DOHH2 (cell line): ENCODE measurements around the gene PRR23E.

ENCODE experiments used
- H3F3A ChIP-seq: fragments of 200-600 bp; sonication (generic), shearing (Covaris generic); 2 replicates; pipeline ENCODE4 v1.6.0; 2016; ENCODE audit warnings: antibody characterized with exemption, mild to moderate bottlenecking; ENCODE audit not compliant: control insufficient read depth, insufficient read depth
- H3K27ac ChIP-seq: fragments of 200-600 bp; sonication (generic); 2 replicates; pipeline ENCODE4 v1.5.1; 2014; ENCODE audit warnings: low read depth, mild to moderate bottlenecking, low read length, moderate library complexity
- H3K27me3 ChIP-seq: fragments of 200-600 bp; sonication (generic); 2 replicates; pipeline ENCODE4 v1.6.1; 2014; ENCODE audit warnings: mild to moderate bottlenecking, low read length, mixed read lengths; ENCODE audit not compliant: control insufficient read depth
- H3K36me3 ChIP-seq: fragments of 200-600 bp; sonication (generic); 2 replicates; pipeline ENCODE4 v1.6.1; 2014; ENCODE audit warnings: mild to moderate bottlenecking, low read length, moderate library complexity, mixed read lengths; ENCODE audit not compliant: control insufficient read depth
- H3K4me1 ChIP-seq: fragments of 200-600 bp; sonication (generic); 2 replicates; pipeline ENCODE4 v1.6.1; 2014; ENCODE audit warnings: mild to moderate bottlenecking, low read length, mixed read lengths; ENCODE audit not compliant: control insufficient read depth
- H3K4me2 ChIP-seq: fragments of 200-600 bp; sonication (generic); 2 replicates; pipeline ENCODE4 v1.6.0; 2014; ENCODE audit warnings: mild to moderate bottlenecking, low read length, moderate library complexity
- H3K4me3 ChIP-seq: fragments of 200-600 bp; sonication (generic); 2 replicates; pipeline ENCODE4 v1.5.1; 2014; ENCODE audit warnings: mild to moderate bottlenecking, low read length, mixed read lengths
- H3K79me2 ChIP-seq: fragments of 200-600 bp; sonication (generic); 2 replicates; pipeline ENCODE4 v1.6.1; 2014; ENCODE audit warnings: mild to moderate bottlenecking, low read length, mixed read lengths; ENCODE audit not compliant: control insufficient read depth
- H3K9me2 ChIP-seq: fragments of 200-600 bp; sonication (generic); replicated peaks from 2 replicates; pipeline ENCODE4 v1.6.1; 2014; ENCODE audit warnings: mild to moderate bottlenecking, low read length, mixed read lengths; ENCODE audit not compliant: control insufficient read depth
- H3K9me3 ChIP-seq: fragments of 200-600 bp; sonication (generic); 2 replicates; pipeline ENCODE4 v1.6.1; 2014; ENCODE audit warnings: antibody characterized with exemption, low read length, mixed read lengths; ENCODE audit not compliant: control insufficient read depth, insufficient read depth
- H4K20me1 ChIP-seq: fragments of 200-600 bp; sonication (generic); 2 replicates; pipeline ENCODE4 v1.6.0; 2014; ENCODE audit warnings: low read depth, mild to moderate bottlenecking, antibody characterized with exemption, low read length, moderate library complexity; ENCODE audit not compliant: control insufficient read depth, insufficient read depth
- EZH2phosphoT487 ChIP-seq: fragments of 200-600 bp; sonication (generic); IDR thresholded peaks from 2 replicates; pipeline ENCODE4 v1.6.1; 2017; ENCODE audit warnings: borderline replicate concordance, mild to moderate bottlenecking, antibody characterized with exemption, low read length, moderate library complexity, mixed read lengths
- TF ChIP-seq, protein P1 (sequence below): fragments of 200-600 bp; sonication (generic); IDR thresholded peaks from one replicate; pipeline ENCODE4 v1.5.1; 2014; ENCODE audit warnings: antibody characterized with exemption, mild to moderate bottlenecking, low read depth, low read length; ENCODE audit not compliant: poor library complexity, severe bottlenecking

The PRR23E gene

DNA sequence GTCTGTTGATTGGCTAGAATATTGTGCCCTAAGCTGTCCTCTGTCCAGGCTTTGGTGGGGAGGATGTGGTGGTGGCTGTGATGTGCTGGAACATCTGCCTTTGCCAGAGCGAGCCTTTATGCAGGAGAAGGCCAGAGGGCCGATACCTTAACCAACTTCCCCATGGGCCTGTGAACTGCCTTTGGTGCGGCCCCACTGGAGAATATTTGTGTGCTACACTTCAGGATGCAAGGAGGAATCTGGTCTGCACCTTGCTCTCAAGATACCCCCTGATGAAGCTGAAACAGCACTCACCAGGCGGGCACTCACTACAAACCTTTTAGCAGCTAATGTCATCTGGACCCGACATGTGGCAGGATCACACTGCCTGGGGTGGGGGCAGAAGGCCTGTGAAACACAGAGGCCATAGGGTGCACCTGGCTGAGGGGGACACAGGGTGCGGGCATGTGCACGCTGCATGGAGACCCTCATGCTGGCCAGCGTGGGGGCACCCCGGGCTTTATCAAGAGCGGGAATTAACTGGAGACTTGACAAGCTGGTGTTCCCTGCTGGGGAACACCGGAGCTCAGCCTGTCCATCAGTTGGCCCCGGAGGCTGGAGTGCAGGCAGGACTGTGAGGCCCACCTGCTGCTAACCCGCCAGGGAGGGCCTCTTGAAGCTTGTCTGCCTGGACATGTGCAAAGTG lies 16.4 kb downstream of the PRR23E start:
- no peaks in the 10 kb centered on the region for H3K9me3 ChIP-seq
- peaks cover 3% of the 10 kb centered on the region; the same call in 1 of the 2 replicates for H3K27me3 ChIP-seq
- TF ChIP-seq, protein P1, sequence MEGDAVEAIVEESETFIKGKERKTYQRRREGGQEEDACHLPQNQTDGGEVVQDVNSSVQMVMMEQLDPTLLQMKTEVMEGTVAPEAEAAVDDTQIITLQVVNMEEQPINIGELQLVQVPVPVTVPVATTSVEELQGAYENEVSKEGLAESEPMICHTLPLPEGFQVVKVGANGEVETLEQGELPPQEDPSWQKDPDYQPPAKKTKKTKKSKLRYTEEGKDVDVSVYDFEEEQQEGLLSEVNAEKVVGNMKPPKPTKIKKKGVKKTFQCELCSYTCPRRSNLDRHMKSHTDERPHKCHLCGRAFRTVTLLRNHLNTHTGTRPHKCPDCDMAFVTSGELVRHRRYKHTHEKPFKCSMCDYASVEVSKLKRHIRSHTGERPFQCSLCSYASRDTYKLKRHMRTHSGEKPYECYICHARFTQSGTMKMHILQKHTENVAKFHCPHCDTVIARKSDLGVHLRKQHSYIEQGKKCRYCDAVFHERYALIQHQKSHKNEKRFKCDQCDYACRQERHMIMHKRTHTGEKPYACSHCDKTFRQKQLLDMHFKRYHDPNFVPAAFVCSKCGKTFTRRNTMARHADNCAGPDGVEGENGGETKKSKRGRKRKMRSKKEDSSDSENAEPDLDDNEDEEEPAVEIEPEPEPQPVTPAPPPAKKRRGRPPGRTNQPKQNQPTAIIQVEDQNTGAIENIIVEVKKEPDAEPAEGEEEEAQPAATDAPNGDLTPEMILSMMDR, result no peak
- TF ChIP-seq EZH2phosphoT487, result no peak
- no peaks in the 10 kb centered on the region for H3K36me3 ChIP-seq
- no peaks in the 10 kb centered on the region for H4K20me1 ChIP-seq
- no peak overlapping the region for H3K4me3 ChIP-seq
- H3F3A ChIP-seq, result no peaks in the 10 kb centered on the region
- H3K4me2 ChIP-seq, result no peak overlapping the region
- H3K27ac ChIP-seq, result no peak overlapping the region
- H3K9me2 ChIP-seq, result no peaks in the 10 kb centered on the region
- H3K79me2 ChIP-seq, result no peaks in the 10 kb centered on the region
- no peaks in the 10 kb centered on the region for H3K4me1 ChIP-seq

DNA sequence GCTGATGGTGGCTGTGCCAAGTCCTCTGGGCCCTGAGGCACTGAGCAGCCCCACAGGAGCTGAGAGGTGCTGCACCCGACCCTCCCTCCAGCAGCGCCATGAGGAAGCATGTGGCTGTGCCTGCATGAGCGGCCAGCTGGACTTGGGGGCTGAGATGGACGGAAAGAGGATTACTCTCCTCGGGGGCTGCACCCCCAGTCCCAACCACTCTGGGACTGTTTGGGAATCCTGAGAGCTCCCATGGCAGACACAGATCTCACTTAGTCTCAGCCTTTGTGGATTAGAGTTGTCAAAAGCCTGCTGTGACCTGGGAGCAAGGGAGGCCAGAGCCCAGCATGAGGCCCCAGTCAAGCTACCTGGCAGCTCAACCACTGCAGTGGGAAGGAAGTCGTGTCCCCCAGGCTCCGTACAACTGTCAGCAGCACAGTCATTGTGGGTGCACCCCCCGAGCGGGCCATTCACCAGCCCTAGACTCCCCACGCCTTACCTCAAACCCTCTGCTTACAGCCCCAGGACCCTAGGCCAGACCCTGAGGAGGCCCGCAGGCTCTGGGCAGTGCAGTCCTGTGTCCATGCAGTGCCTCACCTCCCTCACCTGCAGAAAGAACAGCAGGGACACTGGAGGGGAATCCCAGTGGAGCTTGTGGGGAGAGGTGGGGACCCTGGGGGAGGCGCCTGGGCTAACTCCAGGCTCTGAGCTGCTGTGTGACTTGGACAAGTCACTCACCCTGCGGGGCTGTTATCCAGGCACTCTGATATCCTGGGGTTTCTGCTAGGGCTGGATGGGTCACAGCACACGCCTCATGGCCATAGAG lies 17.1 kb downstream of the PRR23E start:
- no peaks in the 10 kb centered on the region for H3K36me3 ChIP-seq
- no peaks in the 10 kb centered on the region for H3K4me1 ChIP-seq
- no peak overlapping the region for H3K4me2 ChIP-seq
- H3K4me3 ChIP-seq, result no peak overlapping the region
- no peaks in the 10 kb centered on the region for H4K20me1 ChIP-seq
- H3K79me2 ChIP-seq, result no peaks in the 10 kb centered on the region
- H3K9me3 ChIP-seq, result no peaks in the 10 kb centered on the region
- no peaks in the 10 kb centered on the region for H3K9me2 ChIP-seq
- no peak overlapping the region for H3K27ac ChIP-seq
- no peaks in the 10 kb centered on the region for H3F3A ChIP-seq
- no peak for TF ChIP-seq EZH2phosphoT487
- TF ChIP-seq, protein P1, result no peak
- peaks cover 11% of the 10 kb centered on the region; the same call in 1 of the 2 replicates for H3K27me3 ChIP-seq

DNA sequence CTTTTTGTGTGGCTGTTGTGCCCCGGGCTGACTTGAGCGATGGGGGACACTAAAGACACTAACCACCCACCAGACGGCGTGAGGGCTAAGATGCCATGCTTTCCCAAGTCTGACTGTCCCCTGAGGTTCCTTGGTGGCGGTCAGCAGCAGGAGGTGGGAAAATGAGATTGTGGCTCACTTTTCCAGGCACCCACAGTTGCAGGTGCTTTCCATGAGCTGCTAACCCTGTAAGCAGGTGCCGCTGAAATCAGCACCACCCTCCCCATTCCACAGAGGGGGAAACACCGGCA lies 17.7 kb downstream of the PRR23E start:
- Histone ChIP-seq H3K4me1 (no peaks in the 10 kb centered on the region), H3K9me3 (no peaks in the 10 kb centered on the region)

More for the DNA sequence above, 17.7 kb downstream of the PRR23E start:
- Histone ChIP-seq H3K4me2 (no peak overlapping the region), H3K36me3 (no peaks in the 10 kb centered on the region), H3F3A (no peaks in the 10 kb centered on the region), H3K9me2 (no peaks in the 10 kb centered on the region), H3K79me2 (no peaks in the 10 kb centered on the region), H4K20me1 (no peaks in the 10 kb centered on the region), H3K27ac (no peak overlapping the region), H3K27me3 (peaks cover 11% of the 10 kb centered on the region; the same call in 1 of the 2 replicates), H3K4me3 (no peak overlapping the region)
- TF ChIP-seq EZH2phosphoT487, result no peak
- TF ChIP-seq, protein P1, result no peak
